GM18951 (cell line): ENCODE results near the gene TANK.

Experiments
- POLR2A ChIP-seq: IDR thresholded peaks from 4 replicates; pipeline ENCODE4 v1.6.1; 2011; ENCODE audit warnings: mild to moderate bottlenecking; ENCODE audit not compliant: insufficient read length, insufficient read depth; ENCODE audit errors: extremely low read depth
- in situ Hi-C: fragments of 300-500 bp; cut with MboI; formaldehyde crosslinking; loops from one replicate; pipeline ENCODE4 v1.12.0; 2022; ENCODE audit warnings: low sequenced_read_pairs, mixed read lengths, inconsistent platforms; ENCODE audit not compliant: unreplicated experiment

Gene TANK

GRCh38 chr2:161199912-161200701 lies 39.9 kb downstream of the TANK start:
- no peak for TF ChIP-seq POLR2A
- in situ Hi-C loops, result no loop called here

GRCh38 chr2:161204846-161205245 lies 44.6 kb downstream of the TANK start:
- TF ChIP-seq POLR2A, result no peak
- in situ Hi-C loops, result no loop called here

- in situ Hi-C loops, result no loop called here
- TF ChIP-seq POLR2A, result no peak
Measured at GRCh38 chr2:161206471-161207032, 46.3 kb downstream of the TANK start.

- TF ChIP-seq POLR2A, result no peak
- in situ Hi-C loops, result no loop called here
Measured at GRCh38 chr2:161207941-161208340, 47.7 kb downstream of the TANK start.

GRCh38 chr2:161208527-161209139 lies 48.4 kb downstream of the TANK start:
- in situ Hi-C loops, result no loop called here
- TF ChIP-seq POLR2A, result no peak

GRCh38 chr2:161209902-161210301 lies 49.7 kb downstream of the TANK start:
- in situ Hi-C loops, result no loop called here
- no peak for TF ChIP-seq POLR2A

GRCh38 chr2:161217597-161218185 lies 57.5 kb downstream of the TANK start:
- no peak for TF ChIP-seq POLR2A

GRCh38 chr2:161219211-161219610 lies 59.0 kb downstream of the TANK start:
- no peak for TF ChIP-seq POLR2A
- in situ Hi-C loops, result no loop called here

More at GRCh38 chr2:161217597-161218185, 57.5 kb downstream of the TANK start:
- in situ Hi-C loops, result no loop called here

- in situ Hi-C loops, result no loop called here
- TF ChIP-seq POLR2A, result no peak
Measured at GRCh38 chr2:161223139-161223732, 63.0 kb downstream of the TANK start.

GRCh38 chr2:161228511-161229240 lies 68.4 kb downstream of the TANK start:
- no peak for TF ChIP-seq POLR2A

GRCh38 chr2:161230959-161231358 lies 70.7 kb downstream of the TANK start:
- in situ Hi-C loops, result no loop called here

More at GRCh38 chr2:161228511-161229240, 68.4 kb downstream of the TANK start:
- in situ Hi-C loops, result no loop called here

GRCh38 chr2:161232571-161232970 lies 72.3 kb downstream of the TANK start:
- TF ChIP-seq POLR2A, result no peak
- in situ Hi-C loops, result no loop called here

More at GRCh38 chr2:161230959-161231358, 70.7 kb downstream of the TANK start:
- TF ChIP-seq POLR2A, result no peak
